Measurements from ENCODE around the gene ERC1.

ERC1 gene

DNA sequence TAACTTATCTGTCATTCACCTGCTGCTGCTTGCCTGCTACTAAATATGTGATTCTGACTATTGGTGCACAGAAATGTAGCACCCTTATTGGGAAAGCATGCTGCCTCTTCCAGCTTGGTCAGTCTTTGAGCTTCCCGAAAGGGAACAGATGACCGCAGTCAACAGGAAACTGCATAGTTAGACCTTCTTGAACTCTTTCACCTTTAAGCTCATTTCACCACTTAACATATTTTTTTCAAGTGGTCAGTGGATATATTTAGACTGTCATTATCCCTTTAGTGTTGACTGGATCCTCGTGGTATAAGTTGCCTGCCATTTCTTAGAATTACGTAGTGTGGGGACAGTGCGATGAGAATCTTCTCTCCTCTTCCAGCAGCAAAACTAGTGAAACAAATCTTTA, 378.4 kb downstream of the ERC1 start:
- no peak for DNase-seq

- no peak for DNase-seq
Measured at GRCh38 chr12:1369938-1370500, 379.0 kb downstream of the ERC1 start.

- DNase-seq = no peak
Measured at GRCh38 chr12:1373901-1374735, 383.1 kb downstream of the ERC1 start.

DNA sequence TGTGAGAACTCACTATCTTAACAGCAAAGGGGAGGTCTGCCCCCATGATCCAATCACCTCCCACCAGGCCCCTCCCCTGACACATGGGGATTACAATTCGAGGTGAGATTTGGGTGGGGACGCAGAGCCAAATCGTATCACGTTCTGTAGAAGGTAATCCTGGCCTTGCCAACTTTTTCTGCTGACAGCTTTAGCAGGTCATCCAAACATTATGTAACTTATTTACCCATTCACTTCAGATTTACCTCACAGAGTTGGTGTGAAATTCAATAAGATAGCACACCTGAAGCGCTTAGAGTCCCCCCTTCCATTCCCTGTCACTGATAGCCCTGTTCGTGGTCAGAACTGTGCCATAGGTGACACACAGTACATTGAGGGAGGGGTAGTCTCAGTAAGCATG, 384.3 kb downstream of the ERC1 start:
- no peak for DNase-seq

- no peak for DNase-seq
Measured at GRCh38 chr12:1377117-1377516, 386.1 kb downstream of the ERC1 start.

GRCh38 chr12:1377681-1378080, 386.7 kb downstream of the ERC1 start:
- no peak for DNase-seq

DNA sequence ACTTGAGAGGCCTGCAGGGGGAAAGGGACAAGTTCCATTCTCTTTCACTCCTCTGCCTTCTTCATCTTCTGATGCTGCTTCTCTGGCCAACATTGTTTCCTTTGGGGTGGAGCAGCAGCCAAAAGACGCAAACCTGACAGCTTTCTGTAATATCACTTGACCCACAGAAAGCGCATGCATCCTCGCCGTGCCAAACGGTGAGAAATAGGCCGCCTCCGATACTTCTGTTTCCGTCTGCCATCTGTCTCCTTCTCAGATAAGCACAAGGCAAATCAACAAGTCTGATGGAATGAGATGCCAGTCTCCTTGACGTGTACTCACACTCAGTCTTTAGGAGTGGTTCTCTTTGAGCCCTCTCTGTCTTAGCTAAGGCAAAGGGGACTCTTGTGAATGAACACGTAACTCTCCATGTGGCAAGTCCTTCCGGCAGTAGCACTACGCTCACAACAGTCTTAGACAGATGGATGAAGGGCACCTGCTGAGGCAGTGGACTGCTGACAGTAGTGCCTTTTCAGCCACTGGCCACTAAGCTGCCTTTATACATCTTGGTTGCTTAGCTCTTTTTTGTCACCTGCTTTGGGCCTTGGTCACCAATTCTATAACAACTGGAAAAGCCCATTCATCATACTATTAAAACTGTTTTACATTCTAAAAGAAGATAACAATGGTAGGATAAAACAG, 389.3 kb downstream of the ERC1 start:
- no peak for DNase-seq

DNA sequence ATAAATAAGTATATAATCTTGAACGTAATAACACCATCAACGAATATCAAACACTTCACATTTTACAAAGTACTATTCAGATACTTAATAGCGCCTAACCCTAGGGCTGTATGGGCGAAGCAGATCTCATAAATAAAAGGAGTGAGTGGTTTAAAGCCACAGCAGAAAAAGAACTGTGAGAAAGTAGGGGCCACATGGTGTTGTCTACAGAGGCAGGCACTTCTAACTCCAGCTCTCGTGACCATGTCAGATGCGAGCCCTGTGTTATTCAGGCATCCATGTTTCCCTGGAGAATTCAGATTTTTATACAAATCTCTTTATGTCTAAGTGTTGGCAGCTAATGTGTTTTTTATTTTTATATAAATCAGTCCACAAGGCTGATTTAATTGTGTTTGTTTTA, 391.1 kb downstream of the ERC1 start:
- no peak for DNase-seq

DNA sequence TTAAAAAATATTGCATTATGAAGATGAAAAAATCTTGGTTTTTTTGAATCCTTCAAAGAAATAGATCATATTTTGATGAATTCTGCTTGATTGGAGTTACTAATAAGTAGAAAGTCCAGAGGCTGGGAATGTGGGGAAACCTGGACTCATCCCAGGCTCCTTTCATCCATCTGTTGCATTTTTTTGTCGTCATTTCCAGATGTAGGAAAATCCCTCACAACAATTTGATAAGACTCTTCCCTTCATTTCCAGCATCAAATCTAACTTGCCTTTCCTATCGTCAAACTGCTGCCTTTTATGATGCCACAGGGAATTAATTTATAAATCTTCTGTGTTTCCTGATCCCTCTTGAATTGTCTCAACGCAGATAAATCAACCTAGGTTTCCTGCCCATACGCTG, 391.8 kb downstream of the ERC1 start:
- DNase-seq = no peak

DNA sequence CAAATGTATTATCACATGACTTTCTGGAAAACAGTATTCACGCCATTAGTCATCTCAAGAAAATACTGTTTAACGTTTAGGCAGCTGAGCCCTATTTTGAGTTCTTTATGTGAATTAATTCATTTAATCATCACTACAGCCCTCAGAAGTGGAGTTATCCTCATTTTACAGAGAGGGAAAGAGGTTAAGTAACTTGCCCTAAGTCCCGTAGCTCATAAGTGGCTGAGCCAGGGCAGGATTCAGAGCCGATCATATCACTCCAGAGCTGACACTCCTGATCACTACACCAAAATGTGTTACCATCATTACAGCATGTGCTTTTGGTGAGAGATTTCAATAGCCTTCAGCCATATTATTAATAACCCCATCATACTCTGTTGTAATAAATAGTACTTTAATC, 392.7 kb downstream of the ERC1 start:
- DNase-seq = no peak

DNA sequence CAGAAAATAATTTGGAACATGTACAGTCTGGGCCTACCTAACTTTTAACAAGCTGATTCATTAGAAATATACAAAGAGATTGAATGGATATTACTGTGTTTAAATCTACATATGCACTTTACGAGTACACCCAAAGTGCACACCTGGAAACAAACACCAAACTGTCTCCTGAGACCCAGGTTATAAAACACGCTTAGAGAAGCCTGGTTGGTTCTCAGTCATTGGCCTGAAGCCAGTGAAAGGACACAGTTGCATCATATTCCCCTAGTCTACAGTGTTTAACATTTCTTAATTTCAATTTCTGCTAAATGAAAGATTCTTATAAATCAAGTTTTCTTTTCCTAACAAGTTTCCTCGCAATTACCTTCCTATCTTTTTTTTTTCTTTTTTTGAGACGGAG, 393.9 kb downstream of the ERC1 start:
- DNase-seq = no peak

DNA sequence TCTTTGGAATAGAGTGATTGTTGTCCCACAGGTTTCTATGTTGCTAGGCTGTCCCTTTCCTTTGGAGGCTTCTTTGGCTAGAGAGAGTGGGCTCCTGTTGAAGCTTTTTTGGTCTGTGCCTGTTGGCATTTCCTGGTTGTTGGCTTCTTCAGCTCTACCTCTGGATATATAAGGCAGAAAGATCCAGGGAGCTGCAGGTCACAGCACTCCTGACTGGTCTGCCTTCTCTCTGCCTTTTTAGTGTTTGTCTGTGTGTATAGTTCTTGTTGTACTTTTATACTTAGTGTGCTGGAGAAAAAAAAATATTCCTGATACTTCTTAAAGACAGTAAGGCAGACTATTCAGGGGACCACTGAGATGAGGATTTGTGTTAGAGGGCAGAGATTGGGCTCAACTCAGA, 400.7 kb downstream of the ERC1 start:
- DNase-seq = no peak

DNA sequence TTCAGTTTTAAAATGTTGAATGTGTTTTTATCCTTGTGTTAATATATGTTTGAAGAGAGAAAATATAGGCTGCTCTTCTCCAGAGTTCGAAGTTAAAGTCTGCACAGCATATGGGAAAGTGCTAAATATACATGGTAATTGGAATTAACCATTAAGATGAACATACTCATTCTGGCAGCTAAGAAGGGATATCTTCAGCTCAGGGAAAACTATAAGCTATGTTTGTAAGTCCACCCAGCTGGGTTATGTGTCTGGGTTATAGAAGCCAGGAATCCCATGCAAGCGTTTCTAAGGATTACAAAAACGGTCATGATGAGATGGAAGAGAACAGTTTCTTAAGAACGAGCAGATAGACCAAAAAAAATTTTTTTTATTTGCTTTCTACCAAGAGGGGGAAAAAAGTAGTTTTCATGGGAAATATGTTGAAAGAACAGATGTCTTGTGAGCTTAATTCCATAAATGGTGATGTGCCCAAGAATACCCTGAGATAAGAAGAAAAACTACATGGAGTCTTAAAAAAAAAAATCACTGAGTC, 404.5 kb downstream of the ERC1 start:
- DNase-seq = no peak

DNA sequence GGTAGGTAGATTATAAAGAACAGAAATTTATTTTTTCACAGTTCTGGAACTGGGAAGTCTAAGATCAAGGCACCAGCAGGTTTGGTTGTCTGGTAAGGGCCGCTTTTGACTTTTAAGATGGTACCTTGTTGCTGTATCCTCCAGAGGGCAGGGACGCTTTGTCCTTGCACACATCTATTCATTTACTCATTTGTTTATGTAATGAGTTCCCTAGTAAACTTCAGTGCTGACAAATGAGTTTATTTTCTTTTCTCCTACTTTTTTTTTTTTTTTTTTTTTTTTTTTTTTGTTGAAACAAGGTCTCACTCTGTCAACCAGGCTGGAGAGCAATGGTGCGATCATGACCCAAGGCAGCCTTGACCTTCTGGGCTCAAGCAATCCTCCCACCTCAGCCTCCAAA, 407.6 kb downstream of the ERC1 start:
- no peak for DNase-seq

DNA sequence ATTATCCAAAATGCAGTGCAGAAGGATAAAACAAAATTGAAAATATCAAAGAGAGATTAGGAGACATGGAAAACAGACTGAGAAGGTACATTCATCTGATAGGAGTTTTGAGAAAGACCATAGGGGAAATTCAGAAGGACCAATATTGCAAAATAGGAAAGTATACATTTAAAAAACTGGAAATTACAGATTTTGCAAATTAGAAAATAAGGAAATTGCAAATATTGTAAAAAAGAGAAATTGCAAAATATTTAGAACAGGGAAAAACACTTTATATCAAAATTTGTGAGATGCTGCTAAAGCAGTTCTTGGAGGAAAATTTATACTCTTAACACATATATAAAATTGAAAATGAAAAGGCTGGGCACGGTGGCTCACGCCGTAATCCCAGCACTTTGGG, 410.9 kb downstream of the ERC1 start:
- DNase-seq = no peak

GRCh38 chr12:1403417-1403816, 412.4 kb downstream of the ERC1 start:
- no peak for DNase-seq

DNA sequence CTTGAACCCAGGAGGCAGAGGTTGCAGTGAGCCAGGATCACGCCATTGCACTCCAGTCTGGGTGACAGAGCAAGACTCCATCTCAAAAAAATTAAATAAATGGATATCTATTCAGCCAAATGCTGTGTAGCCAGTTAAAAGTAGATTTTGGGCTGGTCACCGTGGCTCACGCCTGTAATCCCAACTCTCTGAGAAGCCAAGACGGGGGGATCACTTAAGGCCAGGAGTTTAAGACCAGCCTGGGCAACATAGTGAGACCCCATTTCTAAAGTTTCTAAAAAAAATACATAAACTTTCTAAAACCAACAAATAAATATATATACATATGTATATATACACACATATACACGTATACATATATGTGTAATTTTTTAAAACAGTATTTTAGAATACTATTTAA, 414.6 kb downstream of the ERC1 start:
- no peak for DNase-seq

- no peak for DNase-seq
Measured at GRCh38 chr12:1410794-1411193, 419.8 kb downstream of the ERC1 start.

DNA sequence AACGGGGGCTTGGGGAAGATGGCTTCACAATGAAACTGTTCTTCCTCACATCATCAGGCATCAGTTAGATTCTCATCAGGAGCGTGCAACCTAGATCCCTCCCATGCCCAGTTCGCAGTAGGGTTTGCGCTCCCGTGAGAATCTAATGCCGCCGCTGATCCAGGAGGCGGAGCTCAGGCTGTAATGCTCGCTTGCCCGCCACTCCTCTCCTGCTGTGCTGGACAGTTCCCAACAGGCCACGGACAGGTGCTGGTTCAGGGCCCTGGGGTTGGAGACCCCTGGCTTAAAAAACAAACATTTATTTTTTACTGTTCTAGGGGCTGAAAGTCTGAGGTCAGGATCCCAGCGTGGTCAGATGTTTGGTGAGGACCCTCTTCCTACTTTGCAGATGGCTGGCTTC, 422.9 kb downstream of the ERC1 start:
- no peak for DNase-seq

- no peak for DNase-seq
Measured at GRCh38 chr12:1418144-1418543, 427.1 kb downstream of the ERC1 start.

GRCh38 chr12:1419849-1420371, 428.9 kb downstream of the ERC1 start:
- DNase-seq = no peak

- DNase-seq = no peak
Measured at GRCh38 chr12:1421091-1421846, 430.2 kb downstream of the ERC1 start.

Data from activated effector memory CD4-positive, alpha-beta T cell treated with Interleukin-2 at 50 U/mL for 16 hours (primary cell).